OCI-LY3 (cell line): ENCODE measurements around the gene COLEC11.

ENCODE experiments used
- EZH2phosphoT487 ChIP-seq: fragments of 200-600 bp; shearing (Covaris generic); IDR thresholded peaks from 2 replicates; pipeline ENCODE4 v1.6.1; 2018; ENCODE audit warnings: antibody characterized with exemption, mixed run types, low read depth
- TF ChIP-seq, protein P1 (sequence below): fragments of 200-600, 300-600 bp; sonication (generic); IDR thresholded peaks from 2 replicates; pipeline ENCODE4 v1.5.1; 2014; ENCODE audit warnings: antibody characterized with exemption, low read length, low read depth

DNA sequence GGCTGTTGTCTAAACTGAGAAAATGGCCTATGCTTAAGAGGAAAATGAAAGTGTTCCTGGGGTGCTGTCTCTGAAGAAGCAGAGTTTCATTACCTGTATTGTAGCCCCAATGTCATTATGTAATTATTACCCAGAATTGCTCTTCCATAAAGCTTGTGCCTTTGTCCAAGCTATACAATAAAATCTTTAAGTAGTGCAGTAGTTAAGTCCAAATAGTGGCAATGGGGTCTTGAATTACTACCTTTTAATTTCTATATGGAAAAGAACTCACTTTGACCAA lies 49.3 kb downstream of the COLEC11 start:
- TF ChIP-seq, protein P1, sequence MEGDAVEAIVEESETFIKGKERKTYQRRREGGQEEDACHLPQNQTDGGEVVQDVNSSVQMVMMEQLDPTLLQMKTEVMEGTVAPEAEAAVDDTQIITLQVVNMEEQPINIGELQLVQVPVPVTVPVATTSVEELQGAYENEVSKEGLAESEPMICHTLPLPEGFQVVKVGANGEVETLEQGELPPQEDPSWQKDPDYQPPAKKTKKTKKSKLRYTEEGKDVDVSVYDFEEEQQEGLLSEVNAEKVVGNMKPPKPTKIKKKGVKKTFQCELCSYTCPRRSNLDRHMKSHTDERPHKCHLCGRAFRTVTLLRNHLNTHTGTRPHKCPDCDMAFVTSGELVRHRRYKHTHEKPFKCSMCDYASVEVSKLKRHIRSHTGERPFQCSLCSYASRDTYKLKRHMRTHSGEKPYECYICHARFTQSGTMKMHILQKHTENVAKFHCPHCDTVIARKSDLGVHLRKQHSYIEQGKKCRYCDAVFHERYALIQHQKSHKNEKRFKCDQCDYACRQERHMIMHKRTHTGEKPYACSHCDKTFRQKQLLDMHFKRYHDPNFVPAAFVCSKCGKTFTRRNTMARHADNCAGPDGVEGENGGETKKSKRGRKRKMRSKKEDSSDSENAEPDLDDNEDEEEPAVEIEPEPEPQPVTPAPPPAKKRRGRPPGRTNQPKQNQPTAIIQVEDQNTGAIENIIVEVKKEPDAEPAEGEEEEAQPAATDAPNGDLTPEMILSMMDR = no peak
- no peak for TF ChIP-seq EZH2phosphoT487
